ENCODE results near the gene LIN37.
"Not testable (repeated sequence)": the region's sequence is repeated elsewhere in the genome, so short reads cannot be mapped to it uniquely, and the experiment has no call there.

LIN37 gene

DNA sequence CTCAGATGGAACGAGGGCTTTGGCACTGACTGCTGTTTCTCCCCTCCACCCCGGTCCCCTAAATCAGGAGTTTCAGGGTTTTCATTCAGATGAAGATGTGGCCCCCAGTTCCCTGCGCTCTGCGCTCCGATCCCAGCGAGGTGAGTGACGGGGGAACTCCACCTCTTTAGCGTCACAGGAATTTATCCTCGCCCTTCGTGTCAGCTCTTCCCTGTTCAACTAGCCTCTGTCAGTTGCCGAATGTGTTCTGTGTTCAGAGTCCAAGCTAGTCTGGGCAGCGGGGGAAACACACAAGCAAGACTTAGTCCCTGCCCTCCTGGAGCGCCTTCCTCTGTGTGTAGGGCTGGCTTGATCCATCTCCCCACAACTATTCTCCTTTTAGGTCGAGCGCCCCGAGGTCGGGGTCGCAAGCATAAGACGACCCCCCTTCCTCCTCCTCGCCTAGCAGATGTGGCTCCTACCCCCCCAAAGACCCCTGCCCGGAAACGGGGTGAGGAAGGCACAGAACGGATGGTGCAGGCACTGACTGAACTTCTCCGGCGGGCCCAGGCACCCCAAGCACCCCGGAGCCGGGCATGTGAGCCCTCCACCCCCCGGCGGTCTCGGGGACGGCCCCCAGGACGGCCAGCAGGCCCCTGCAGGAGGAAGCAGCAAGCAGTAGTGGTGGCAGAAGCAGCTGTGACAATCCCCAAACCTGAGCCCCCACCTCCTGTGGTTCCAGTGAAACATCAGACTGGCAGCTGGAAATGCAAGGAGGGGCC is 28.8 kb upstream of the LIN37 start:
- DNase-seq (ENCODE audit: low read depth): no peak

GRCh38 chr19:35720163-35720524 is 28.2 kb upstream of the LIN37 start:
- DNase-seq (ENCODE audit: low read depth): no peak

GRCh38 chr19:35720648-35721047 is 27.7 kb upstream of the LIN37 start:
- DNase-seq (ENCODE audit: low read depth): no peak

GRCh38 chr19:35721374-35721773 is 27.0 kb upstream of the LIN37 start:
- DNase-seq (ENCODE audit: low read depth): no peak

DNA sequence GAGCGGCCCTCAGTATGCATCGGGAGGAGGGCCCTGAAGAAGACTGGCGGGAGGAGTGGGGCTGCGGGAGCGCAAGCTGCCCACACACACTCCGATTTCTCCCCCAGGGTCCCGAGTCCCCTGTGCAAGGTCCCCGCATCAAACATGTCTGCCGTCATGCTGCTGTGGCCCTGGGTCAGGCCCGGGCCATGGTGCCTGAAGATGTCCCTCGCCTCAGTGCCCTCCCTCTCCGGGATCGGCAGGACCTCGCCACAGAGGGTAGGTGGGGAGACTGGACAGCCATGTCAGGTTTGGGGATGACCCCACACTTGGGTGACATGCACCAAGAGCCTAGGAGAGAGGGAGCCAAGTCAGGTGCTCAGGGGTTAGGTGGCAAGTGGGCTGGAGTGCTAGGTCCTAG is 25.9 kb upstream of the LIN37 start:
- DNase-seq (ENCODE audit: low read depth): no peak

DNA sequence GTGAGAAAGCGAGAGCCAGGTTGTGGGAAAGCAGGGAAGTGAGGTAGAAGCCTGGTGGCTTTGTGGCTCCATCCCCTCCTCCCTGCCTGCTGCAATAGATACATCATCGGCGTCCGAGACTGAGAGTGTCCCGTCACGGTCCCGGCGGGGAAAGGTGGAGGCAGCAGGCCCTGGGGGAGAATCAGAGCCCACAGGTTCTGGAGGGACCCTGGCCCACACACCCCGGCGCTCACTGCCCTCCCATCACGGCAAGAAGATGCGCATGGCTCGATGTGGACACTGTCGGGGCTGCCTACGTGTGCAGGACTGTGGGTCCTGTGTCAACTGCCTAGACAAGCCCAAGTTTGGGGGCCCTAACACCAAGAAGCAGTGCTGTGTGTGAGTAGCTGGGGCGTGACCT is 25.5 kb upstream of the LIN37 start:
- DNase-seq (ENCODE audit: low read depth): no peak

- DNase-seq (ENCODE audit: low read depth): no peak
These were observed 24.7 kb upstream of the LIN37 start for GRCh38 chr19:35723671-35724070.

- not testable (repeated sequence) for DNase-seq (ENCODE audit: low read depth)
These were observed 24.2 kb upstream of the LIN37 start for GRCh38 chr19:35724132-35724531.

DNA sequence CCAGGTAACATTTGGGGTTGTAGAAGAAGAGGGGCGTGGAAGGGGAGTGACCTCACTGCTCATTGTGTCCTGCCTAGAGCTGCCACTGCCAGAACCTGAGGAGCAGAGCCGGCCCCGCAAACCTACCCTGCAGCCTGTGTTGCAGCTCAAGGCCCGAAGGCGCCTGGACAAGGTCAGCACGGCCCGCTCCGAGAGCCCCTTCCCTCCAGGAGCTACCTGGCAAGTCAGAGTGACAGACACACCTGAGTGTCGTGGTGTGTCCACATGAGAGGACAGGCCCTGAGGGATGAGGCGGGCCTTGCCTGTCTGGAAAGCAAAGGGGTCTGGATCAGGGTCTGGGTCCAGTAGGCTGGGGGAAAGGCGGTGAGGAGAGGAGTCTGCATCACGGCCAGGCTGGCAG is 23.8 kb upstream of the LIN37 start:
- no peak for DNase-seq (ENCODE audit: low read depth)

- no peak for DNase-seq (ENCODE audit: low read depth)
These were observed 23.0 kb upstream of the LIN37 start for GRCh38 chr19:35725216-35725861.

GRCh38 chr19:35727053-35727955 is 21.1 kb upstream of the LIN37 start:
- no peak for DNase-seq (ENCODE audit: low read depth)

DNA sequence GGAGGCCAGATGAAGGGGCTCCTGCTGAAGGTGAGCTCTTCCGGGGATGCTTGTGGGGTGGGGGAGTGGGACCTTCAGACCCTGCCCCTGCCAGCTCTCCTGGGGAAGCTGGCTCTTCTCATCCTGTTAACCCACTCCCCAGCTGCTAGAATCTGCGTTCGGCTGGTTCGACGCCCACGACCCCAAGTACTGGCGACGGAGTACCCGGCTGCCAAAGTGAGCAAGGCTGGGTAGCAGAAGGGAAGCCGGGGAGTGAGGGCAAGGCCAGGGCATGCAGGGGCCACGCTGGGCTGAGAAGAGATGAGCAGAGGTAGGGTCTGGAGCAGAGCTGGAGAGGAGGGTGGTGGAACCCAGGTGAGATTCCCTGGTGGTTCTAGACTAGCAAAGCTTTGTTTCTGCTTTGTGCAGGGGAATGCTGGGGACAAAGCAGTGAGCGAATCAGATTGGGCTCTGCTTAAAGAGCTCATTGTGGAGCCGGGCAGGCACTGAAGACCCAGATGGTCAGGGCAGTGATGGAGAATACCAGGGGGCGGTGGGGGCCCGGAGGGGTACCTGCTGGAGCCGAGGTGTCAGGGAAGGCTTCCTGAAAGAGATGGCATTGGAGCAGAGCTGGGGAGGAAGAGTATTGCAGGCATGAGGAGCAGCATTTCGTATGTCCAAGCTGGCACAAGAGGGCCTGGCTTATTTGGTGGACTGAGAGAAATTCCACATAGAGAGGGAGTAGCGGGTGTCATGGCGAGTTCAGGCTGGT is 20.2 kb upstream of the LIN37 start:
- DNase-seq (ENCODE audit: low read depth): no peak

DNA sequence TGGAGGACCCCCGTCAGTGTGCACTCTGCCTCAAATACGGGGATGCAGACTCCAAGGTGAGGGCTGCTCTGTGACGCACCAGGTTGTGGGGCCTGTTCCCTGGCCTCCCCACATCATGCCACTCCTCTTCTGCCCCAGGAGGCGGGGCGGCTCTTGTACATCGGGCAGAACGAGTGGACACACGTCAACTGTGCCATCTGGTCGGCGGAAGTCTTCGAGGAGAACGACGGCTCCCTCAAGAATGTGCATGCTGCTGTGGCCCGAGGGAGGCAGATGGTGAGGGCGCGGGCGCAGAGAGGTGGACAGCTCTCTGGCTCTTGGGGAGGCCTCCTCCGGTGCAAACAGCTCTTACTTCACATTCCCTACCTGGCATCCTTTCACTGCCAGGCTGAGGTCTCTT is 19.4 kb upstream of the LIN37 start:
- no peak for DNase-seq (ENCODE audit: low read depth)

- no peak for DNase-seq (ENCODE audit: low read depth)
These were observed 18.6 kb upstream of the LIN37 start for GRCh38 chr19:35729763-35730162.

GRCh38 chr19:35730326-35730725 is 18.1 kb upstream of the LIN37 start:
- no peak for DNase-seq (ENCODE audit: low read depth)

- DNase-seq (ENCODE audit: low read depth): no peak
These were observed 17.0 kb upstream of the LIN37 start for GRCh38 chr19:35731353-35731752.

DNA sequence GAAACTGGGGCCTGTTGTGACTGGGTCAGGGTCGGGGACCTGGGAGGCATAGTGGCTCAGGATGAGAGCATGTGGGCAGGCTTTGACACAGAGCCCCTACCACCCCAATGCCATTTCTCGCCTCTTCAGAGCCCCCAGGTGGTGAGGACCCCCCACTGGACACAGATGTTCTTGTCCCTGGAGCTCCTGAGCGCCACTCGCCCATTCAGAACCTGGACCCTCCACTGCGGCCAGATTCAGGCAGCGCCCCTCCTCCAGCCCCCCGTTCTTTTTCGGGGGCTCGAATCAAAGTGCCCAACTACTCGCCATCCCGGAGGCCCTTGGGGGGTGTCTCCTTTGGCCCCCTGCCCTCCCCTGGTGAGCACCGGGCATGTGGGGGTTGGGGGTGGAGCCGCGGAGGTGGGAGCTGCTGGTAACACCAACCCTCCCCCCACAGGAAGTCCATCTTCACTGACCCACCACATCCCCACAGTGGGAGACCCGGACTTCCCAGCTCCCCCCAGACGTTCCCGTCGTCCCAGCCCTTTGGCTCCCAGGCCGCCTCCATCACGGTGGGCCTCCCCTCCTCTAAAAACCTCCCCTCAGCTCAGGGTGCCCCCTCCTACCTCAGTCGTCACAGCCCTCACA is 16.5 kb upstream of the LIN37 start:
- DNase-seq (ENCODE audit: low read depth): no peak

DNA sequence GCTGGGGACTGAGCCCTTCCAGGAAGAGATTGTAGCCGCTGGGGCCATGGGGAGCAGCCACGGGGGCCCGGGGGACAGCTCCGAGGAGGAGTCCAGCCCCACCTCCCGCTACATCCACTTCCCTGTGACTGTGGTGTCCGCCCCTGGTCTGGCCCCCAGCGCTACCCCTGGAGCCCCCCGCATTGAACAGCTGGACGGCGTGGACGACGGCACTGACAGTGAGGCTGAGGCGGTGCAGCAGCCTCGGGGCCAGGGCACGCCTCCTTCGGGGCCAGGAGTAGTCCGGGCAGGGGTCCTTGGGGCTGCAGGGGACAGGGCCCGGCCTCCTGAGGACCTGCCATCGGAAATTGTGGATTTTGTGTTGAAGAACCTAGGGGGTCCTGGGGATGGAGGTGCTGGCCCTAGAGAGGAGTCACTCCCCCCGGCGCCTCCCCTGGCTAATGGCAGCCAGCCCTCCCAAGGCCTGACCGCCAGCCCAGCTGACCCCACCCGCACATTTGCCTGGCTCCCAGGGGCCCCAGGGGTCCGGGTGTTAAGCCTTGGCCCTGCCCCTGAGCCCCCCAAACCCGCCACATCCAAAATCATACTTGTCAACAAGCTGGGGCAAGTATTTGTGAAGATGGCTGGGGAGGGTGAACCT is 15.7 kb upstream of the LIN37 start:
- no peak for DNase-seq (ENCODE audit: low read depth)

- DNase-seq (ENCODE audit: low read depth): no peak
These were observed 14.9 kb upstream of the LIN37 start for GRCh38 chr19:35733180-35734125.

- no peak for DNase-seq (ENCODE audit: low read depth)
These were observed 14.1 kb upstream of the LIN37 start for GRCh38 chr19:35734273-35734672.
